Osteoblast (primary cell): ENCODE measurements around the gene SH3TC1. TPM values are rescaled to one million over a fixed set of nuclear protein-coding genes. Genes with fewer than 3 reads are reported as not detected.

Experiments used
- DNase-seq: peaks from one replicate; pipeline ENCODE4 v3.0.0; 2011; ENCODE audit warnings: low spot score, mixed read lengths; ENCODE audit not compliant: insufficient read length; ENCODE audit errors: missing footprints
- H2AFZ ChIP-seq: 2 replicates; pipeline ENCODE4 v1.6.0; 2011; ENCODE audit warnings: mild to moderate bottlenecking, low read length
- H3K27ac ChIP-seq: 2 replicates; pipeline ENCODE4 v1.5.1; 2011; ENCODE audit warnings: mild to moderate bottlenecking, low read depth, low read length, moderate library complexity
- H3K27me3 ChIP-seq: 2 replicates; pipeline ENCODE4 v1.6.0; 2012; ENCODE audit warnings: mild to moderate bottlenecking, control low read depth, inconsistent platforms, low read length, moderate library complexity; ENCODE audit not compliant: insufficient read depth
- H3K36me3 ChIP-seq: 2 replicates; pipeline ENCODE4 v1.5.1; 2011; ENCODE audit warnings: mild to moderate bottlenecking, low read length, control low read depth, moderate library complexity; ENCODE audit not compliant: insufficient read depth
- H3K4me1 ChIP-seq: 2 replicates; pipeline ENCODE4 v1.5.1; 2011; ENCODE audit warnings: mild to moderate bottlenecking, low read length, control low read depth, moderate library complexity; ENCODE audit not compliant: insufficient read depth
- H3K4me2 ChIP-seq: 2 replicates; pipeline ENCODE4 v1.6.0; 2011; ENCODE audit warnings: mild to moderate bottlenecking, low read length; ENCODE audit not compliant: insufficient read depth
- H3K4me3 ChIP-seq: fragments of 200-600 bp; sonication (generic); 3 replicates; pipeline ENCODE4 v1.5.1; 2012; ENCODE audit warnings: mild to moderate bottlenecking, low read length, inconsistent platforms; ENCODE audit not compliant: insufficient read depth
- H3K79me2 ChIP-seq: 2 replicates; pipeline ENCODE4 v1.6.0; 2012; ENCODE audit warnings: mild to moderate bottlenecking, low read length, control low read depth, inconsistent platforms; ENCODE audit not compliant: insufficient read depth
- H3K9me3 ChIP-seq: 2 replicates; pipeline ENCODE4 v1.5.1; 2011; ENCODE audit warnings: low read depth, low read length, control low read depth
- H4K20me1 ChIP-seq: 2 replicates; pipeline ENCODE4 v1.6.0; 2012; ENCODE audit warnings: mild to moderate bottlenecking, low read length, control low read depth; ENCODE audit not compliant: insufficient read depth
- total RNA-seq: library from RNA; depleted of rRNA; stranded (reverse); fragments of >200 nt; gene quantifications from 2 replicates; pipeline ENCODE4 v1.2.3, GENCODE V29; 2012
- TF ChIP-seq, protein P1 (sequence below): IDR thresholded peaks from 2 replicates; pipeline ENCODE4 v1.5.1; 2011; ENCODE audit warnings: mild to moderate bottlenecking, low read depth, low read length, moderate library complexity; ENCODE audit errors: extremely low read depth

SH3TC1 gene
- total RNA-seq, 1 donor: 3.6 TPM

DNA sequence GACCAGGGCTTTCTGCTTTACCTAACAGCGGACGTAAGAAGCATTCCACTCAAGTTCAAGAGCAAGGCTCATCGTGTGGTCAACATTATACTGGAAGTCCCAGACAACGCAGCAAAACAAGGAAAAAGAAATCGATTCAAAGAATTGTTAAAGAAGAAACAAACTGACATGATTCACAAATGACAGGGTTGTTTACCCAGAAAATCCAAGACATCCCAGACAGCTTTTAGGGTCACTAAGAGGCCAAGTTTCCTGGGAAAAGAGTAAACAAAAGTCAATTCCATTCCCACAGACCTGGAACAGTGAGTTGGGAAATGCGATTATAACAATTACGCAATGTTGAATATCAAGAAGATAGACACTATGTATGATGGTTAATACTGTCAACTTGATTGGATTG lies 49.0 kb downstream of the SH3TC1 start:
- Histone ChIP-seq H3K9me3 (no peaks in the 10 kb centered on the region), H4K20me1 (no peaks in the 10 kb centered on the region), H2AFZ (no peak overlapping the region), H3K36me3 (no peaks in the 10 kb centered on the region), H3K4me3 (no peak overlapping the region), H3K27ac (no peak overlapping the region), H3K79me2 (no peaks in the 10 kb centered on the region), H3K4me2 (no peak overlapping the region), H3K4me1 (peaks cover 2% of the 10 kb centered on the region), H3K27me3 (peaks cover 4% of the 10 kb centered on the region)
- TF ChIP-seq, protein P1, sequence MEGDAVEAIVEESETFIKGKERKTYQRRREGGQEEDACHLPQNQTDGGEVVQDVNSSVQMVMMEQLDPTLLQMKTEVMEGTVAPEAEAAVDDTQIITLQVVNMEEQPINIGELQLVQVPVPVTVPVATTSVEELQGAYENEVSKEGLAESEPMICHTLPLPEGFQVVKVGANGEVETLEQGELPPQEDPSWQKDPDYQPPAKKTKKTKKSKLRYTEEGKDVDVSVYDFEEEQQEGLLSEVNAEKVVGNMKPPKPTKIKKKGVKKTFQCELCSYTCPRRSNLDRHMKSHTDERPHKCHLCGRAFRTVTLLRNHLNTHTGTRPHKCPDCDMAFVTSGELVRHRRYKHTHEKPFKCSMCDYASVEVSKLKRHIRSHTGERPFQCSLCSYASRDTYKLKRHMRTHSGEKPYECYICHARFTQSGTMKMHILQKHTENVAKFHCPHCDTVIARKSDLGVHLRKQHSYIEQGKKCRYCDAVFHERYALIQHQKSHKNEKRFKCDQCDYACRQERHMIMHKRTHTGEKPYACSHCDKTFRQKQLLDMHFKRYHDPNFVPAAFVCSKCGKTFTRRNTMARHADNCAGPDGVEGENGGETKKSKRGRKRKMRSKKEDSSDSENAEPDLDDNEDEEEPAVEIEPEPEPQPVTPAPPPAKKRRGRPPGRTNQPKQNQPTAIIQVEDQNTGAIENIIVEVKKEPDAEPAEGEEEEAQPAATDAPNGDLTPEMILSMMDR: no peak
- DNase-seq: peak; percentile 68

DNA sequence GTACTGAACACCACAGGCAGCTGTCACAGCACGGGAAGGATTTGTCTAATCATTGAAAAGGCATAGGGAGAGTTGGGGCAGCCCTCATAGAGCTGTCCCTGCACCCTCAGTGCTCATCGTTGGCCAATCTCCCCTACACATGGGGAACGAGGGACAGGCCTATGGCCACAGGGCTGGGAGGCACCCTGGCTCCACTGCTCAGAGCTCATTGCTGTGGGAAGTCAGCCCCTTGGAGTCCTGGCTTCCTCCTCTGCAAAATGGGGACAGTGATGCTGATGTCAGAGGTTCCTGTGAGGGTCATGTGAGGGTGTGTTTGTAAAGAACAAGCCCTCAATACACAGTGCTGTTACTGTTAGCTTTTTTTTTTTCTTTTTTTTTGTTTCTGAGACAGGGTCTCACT lies 51.1 kb downstream of the SH3TC1 start:
- peaks cover 2% of the 10 kb centered on the region for H3K4me1 ChIP-seq
- no peaks in the 10 kb centered on the region for H4K20me1 ChIP-seq
- peak; percentile 61 for DNase-seq
- H3K79me2 ChIP-seq: no peaks in the 10 kb centered on the region
- no peaks in the 10 kb centered on the region for H3K36me3 ChIP-seq
- TF ChIP-seq, protein P1: no peak
- H3K4me2 ChIP-seq: no peak overlapping the region
- H3K27me3 ChIP-seq: peaks cover 4% of the 10 kb centered on the region
- H3K27ac ChIP-seq: no peak overlapping the region
- no peaks in the 10 kb centered on the region for H3K9me3 ChIP-seq
- no peak overlapping the region for H3K4me3 ChIP-seq
- no peak overlapping the region for H2AFZ ChIP-seq

GRCh38 chr4:8250637-8251036 lies 51.5 kb downstream of the SH3TC1 start:
- TF ChIP-seq, protein P1: no peak
- Histone ChIP-seq H3K36me3 (no peaks in the 10 kb centered on the region), H3K27me3 (peaks cover 4% of the 10 kb centered on the region), H3K27ac (no peak overlapping the region), H3K4me3 (no peak overlapping the region), H4K20me1 (no peaks in the 10 kb centered on the region), H3K9me3 (no peaks in the 10 kb centered on the region), H3K79me2 (no peaks in the 10 kb centered on the region), H3K4me2 (no peak overlapping the region), H3K4me1 (peaks cover 2% of the 10 kb centered on the region), H2AFZ (no peak overlapping the region)
- peak; percentile 9 for DNase-seq

DNA sequence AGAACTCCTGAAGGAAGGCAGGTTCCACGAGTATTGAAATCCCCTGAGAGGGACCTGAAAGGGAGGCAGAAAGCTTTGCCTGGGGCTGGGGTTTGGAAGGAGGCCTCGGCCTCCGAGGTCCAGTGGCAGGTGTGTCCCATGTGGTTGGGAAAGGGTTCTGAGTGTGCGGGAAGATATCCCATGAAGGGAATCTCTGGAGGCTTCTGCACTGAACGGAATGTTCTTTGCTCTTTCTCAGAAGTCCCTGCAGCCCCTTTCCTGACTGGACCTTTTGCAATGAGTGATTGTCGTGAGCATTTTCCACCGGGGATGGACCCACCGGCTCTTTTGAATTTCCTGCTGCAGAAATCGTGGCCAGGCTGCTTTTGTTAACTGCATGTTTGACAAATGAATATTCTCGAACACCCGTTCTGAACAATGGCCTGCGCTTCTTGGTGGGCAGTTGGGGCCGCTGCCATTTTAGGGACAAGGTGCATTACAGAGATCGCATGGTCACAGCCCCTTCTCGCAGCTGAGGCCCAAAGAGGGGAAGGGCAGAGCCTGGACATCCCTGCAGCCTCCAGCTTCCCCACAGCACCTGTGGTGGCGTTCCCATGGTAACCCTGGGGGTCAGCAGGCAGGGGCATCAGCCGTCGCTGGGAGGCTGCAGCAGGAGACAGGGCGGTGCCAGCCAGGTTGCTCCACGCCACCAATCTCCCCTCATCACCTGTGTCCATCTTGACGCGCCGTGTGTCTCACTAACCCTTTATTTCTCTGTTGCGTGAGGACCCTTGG lies 52.2 kb downstream of the SH3TC1 start:
- H2AFZ ChIP-seq: no peak overlapping the region
- H3K4me2 ChIP-seq: no peak overlapping the region
- H3K27me3 ChIP-seq: peaks cover 4% of the 10 kb centered on the region
- H3K36me3 ChIP-seq: no peaks in the 10 kb centered on the region
- peaks cover 2% of the 10 kb centered on the region for H3K4me1 ChIP-seq
- no peaks in the 10 kb centered on the region for H4K20me1 ChIP-seq
- no peak overlapping the region for H3K27ac ChIP-seq
- DNase-seq: peak; percentile 64
- H3K9me3 ChIP-seq: no peaks in the 10 kb centered on the region
- no peaks in the 10 kb centered on the region for H3K79me2 ChIP-seq
- no peak overlapping the region for H3K4me3 ChIP-seq
- TF ChIP-seq, protein P1: no peak
